ES-I3 (cell line): ENCODE measurements around the gene OR2T34.
"Not testable (repeated sequence)": the region's sequence is repeated elsewhere in the genome, so short reads cannot be mapped to it uniquely, and the experiment has no call there.

Experiments used
- H3K36me3 ChIP-seq: 2 replicates; pipeline ENCODE4 v1.6.1; 2013; ENCODE audit warnings: mild to moderate bottlenecking, low read length, control low read depth, moderate library complexity; ENCODE audit not compliant: insufficient read depth
- H3K4me1 ChIP-seq: 2 replicates; pipeline ENCODE4 v1.6.1; 2013; ENCODE audit warnings: mild to moderate bottlenecking, control low read depth, low read length; ENCODE audit not compliant: insufficient read depth
- H3K9ac ChIP-seq: 2 replicates; pipeline ENCODE4 v1.6.1; 2013; ENCODE audit warnings: low read depth, mild to moderate bottlenecking, low read length, moderate library complexity
- H3K9me3 ChIP-seq: 2 replicates; pipeline ENCODE4 v1.6.1; 2013; ENCODE audit warnings: mild to moderate bottlenecking, low read length, moderate library complexity; ENCODE audit not compliant: control insufficient read depth, insufficient read depth

The OR2T34 gene

GRCh38 chr1:248574657-248575056 lies at the start of gene OR2T34:
TSS of gene OR2T34 (minus strand) at chr1:248574757. CDS start at chr1:248574757, 0 bp downstream.
- not testable (repeated sequence) for H3K36me3 ChIP-seq, H3K9ac ChIP-seq, H3K4me1 ChIP-seq, H3K9me3 ChIP-seq

- Histone ChIP-seq H3K9ac (no peak overlapping the region), H3K4me1 (no peaks in the 10 kb centered on the region), H3K36me3 (no peaks in the 10 kb centered on the region), H3K9me3 (no peaks in the 10 kb centered on the region)
These were observed 48.0 kb upstream of the OR2T34 start for GRCh38 chr1:248622570-248623001.

GRCh38 chr1:248621770-248622169 lies 47.2 kb upstream of the OR2T34 start:
- Histone ChIP-seq H3K9ac (no peak overlapping the region), H3K36me3 (no peaks in the 10 kb centered on the region), H3K4me1 (no peaks in the 10 kb centered on the region), H3K9me3 (no peaks in the 10 kb centered on the region)

- Histone ChIP-seq H3K9ac (no peak overlapping the region), H3K36me3 (no peaks in the 10 kb centered on the region), H3K4me1 (no peaks in the 10 kb centered on the region), H3K9me3 (no peaks in the 10 kb centered on the region; the same call in 1 of the 2 replicates)
These were observed 44.3 kb upstream of the OR2T34 start for GRCh38 chr1:248618878-248619277.

- H3K4me1 ChIP-seq = no peaks in the 10 kb centered on the region
- no peaks in the 10 kb centered on the region; the same call in 1 of the 2 replicates for H3K9me3 ChIP-seq
- H3K36me3 ChIP-seq = no peaks in the 10 kb centered on the region
- H3K9ac ChIP-seq = no peak overlapping the region
These were observed 43.6 kb upstream of the OR2T34 start for GRCh38 chr1:248618119-248618518.

GRCh38 chr1:248613742-248614141 lies 39.2 kb upstream of the OR2T34 start:
- no peaks in the 10 kb centered on the region for H3K36me3 ChIP-seq
- no peak overlapping the region for H3K9ac ChIP-seq
- no peaks in the 10 kb centered on the region for H3K4me1 ChIP-seq
- no peaks in the 10 kb centered on the region; the same call in 1 of the 2 replicates for H3K9me3 ChIP-seq

GRCh38 chr1:248611883-248612414 lies 37.4 kb upstream of the OR2T34 start:
- no peaks in the 10 kb centered on the region for H3K36me3 ChIP-seq
- no peaks in the 10 kb centered on the region; the same call in 1 of the 2 replicates for H3K9me3 ChIP-seq
- no peaks in the 10 kb centered on the region for H3K4me1 ChIP-seq
- H3K9ac ChIP-seq = no peak overlapping the region

- Histone ChIP-seq H3K36me3 (no peaks in the 10 kb centered on the region), H3K9ac (no peak overlapping the region), H3K4me1 (no peaks in the 10 kb centered on the region), H3K9me3 (no peaks in the 10 kb centered on the region)
These were observed 35.7 kb upstream of the OR2T34 start for GRCh38 chr1:248610301-248610700.

- Histone ChIP-seq H3K4me1 (no peaks in the 10 kb centered on the region), H3K36me3 (no peaks in the 10 kb centered on the region), H3K9me3 (no peaks in the 10 kb centered on the region), H3K9ac (no peak overlapping the region)
These were observed 24.8 kb upstream of the OR2T34 start for GRCh38 chr1:248599396-248599795.

GRCh38 chr1:248597589-248597988 lies 23.0 kb upstream of the OR2T34 start, which contains the start of gene OR2T10:
TSS of gene OR2T10 (minus strand) at chr1:248597700. CDS start at chr1:248593768, 3,932 bp downstream.
- Histone ChIP-seq H3K9ac (no peak within 1 kb of the TSS), H3K36me3 (no peaks in the 10 kb centered on the region), H3K9me3 (no peaks in the 10 kb centered on the region), H3K4me1 (no peaks in the 10 kb centered on the region)

- Histone ChIP-seq H3K9me3 (no peaks in the 10 kb centered on the region), H3K36me3 (no peaks in the 10 kb centered on the region), H3K9ac (no peak overlapping the region), H3K4me1 (no peaks in the 10 kb centered on the region)
These were observed 22.1 kb upstream of the OR2T34 start for GRCh38 chr1:248596615-248597014.

GRCh38 chr1:248593226-248593625 lies 18.7 kb upstream of the OR2T34 start:
- Histone ChIP-seq H3K36me3 (no peaks in the 10 kb centered on the region), H3K9ac (no peak overlapping the region), H3K4me1 (no peaks in the 10 kb centered on the region), H3K9me3 (no peaks in the 10 kb centered on the region)

GRCh38 chr1:248592655-248593054 lies 18.1 kb upstream of the OR2T34 start:
- Histone ChIP-seq H3K9me3 (no peaks in the 10 kb centered on the region), H3K9ac (no peak overlapping the region), H3K36me3 (no peaks in the 10 kb centered on the region), H3K4me1 (no peaks in the 10 kb centered on the region)

- Histone ChIP-seq H3K9ac (no peak overlapping the region), H3K36me3 (no peaks in the 10 kb centered on the region), H3K4me1 (no peaks in the 10 kb centered on the region), H3K9me3 (no peaks in the 10 kb centered on the region)
These were observed 15.5 kb upstream of the OR2T34 start for GRCh38 chr1:248590055-248590454.

- Histone ChIP-seq H3K4me1 (no peaks in the 10 kb centered on the region), H3K9ac (no peak overlapping the region), H3K9me3 (no peaks in the 10 kb centered on the region), H3K36me3 (no peaks in the 10 kb centered on the region)
These were observed 14.8 kb upstream of the OR2T34 start for GRCh38 chr1:248589334-248589733.
